HCT116 (cell line): ENCODE data around the gene MKNK1. TPM values are rescaled to one million over a fixed set of nuclear protein-coding genes. Genes with fewer than 3 reads are reported as not detected.

Source experiments
- ATAC-seq: fragments of 200-7000 bp; cut with Tn5 transposase; 2 replicates; pipeline ENCODE4 v1.9.1; 2020; ENCODE audit warnings: mild to moderate bottlenecking, moderate library complexity
- BruUV-seq: library from RNA; stranded (reverse); fragments of 400-500 nt; replicated peaks from 2 replicates; lab custom pipeline; 2021; lab: Mats Ljungman, UMichigan
- CTCF ChIA-PET: fragments of 300-600 bp; sonication (Branson Sonifier 250); formaldehyde crosslinking; loops from one replicate; lab custom pipeline; 2021; ENCODE audit warnings: antibody characterized with exemption; lab: Charles Lee
- POLR2A ChIA-PET: fragments of 300-600, 350-600 bp; sonication (Branson Sonifier 250); formaldehyde crosslinking; loops from one replicate; lab custom pipeline; 2021; ENCODE audit warnings: antibody characterized with exemption; lab: Charles Lee
- RAD21 ChIA-PET, 2 experiments: fragments of 300-600 bp; sonication (Branson Sonifier 250); formaldehyde crosslinking; loops; one replicate each; lab custom pipeline; 2023; ENCODE audit warnings: low total read pairs in 2 of 2; ENCODE audit not compliant: uncharacterized antibody in 2 of 2, unreplicated experiment in 2 of 2, low non-redundant PET in 1 of 2; lab: Charles Lee
- DNase-seq: peaks from one replicate; pipeline ENCODE4 v3.0.0-alpha.2; 2010; ENCODE audit warnings: low read depth, low spot score
- H2AFZ ChIP-seq: fragments of 200-600 bp; shearing (Covaris generic), sonication (generic); 2 replicates; pipeline ENCODE4 v1.6.1; 2017; ENCODE audit warnings: low read depth, mixed run types, mixed read lengths, antibody characterized with exemption, low read length; ENCODE audit not compliant: poor library complexity, severe bottlenecking
- H3K27ac ChIP-seq: 2 replicates; pipeline ENCODE4 v1.5.1; 2012; ENCODE audit warnings: low read depth, low read length
- H3K27me3 ChIP-seq: fragments of 200-600 bp; sonication (generic); 2 replicates; pipeline ENCODE4 v1.6.1; 2016; ENCODE audit warnings: mixed run types, low read length, mixed read lengths; ENCODE audit not compliant: insufficient read depth
- H3K36me3 ChIP-seq, 2 experiments: fragments of 200-500 bp in 1 of 2; fragments of 200-600 bp in 1 of 2; sonication (Bioruptor generic) in 1 of 2; sonication (generic) in 1 of 2; 2 replicates each; pipeline versions ENCODE4 v1.5.1 to v1.6.1; 2014 to 2016; ENCODE audit warnings: low read length in 2 of 2, inconsistent platforms in 1 of 2, mixed read lengths in 1 of 2, mixed run types in 1 of 2; ENCODE audit not compliant: insufficient read depth in 2 of 2, control insufficient read depth in 1 of 2
- H3K4me1 ChIP-seq, 2 experiments: fragments of 200-600 bp in 1 of 2; sonication (generic) in 1 of 2; 2 replicates each; pipeline versions ENCODE4 v1.5.1 to v1.6.1; 2012 to 2017; ENCODE audit warnings: low read length in 2 of 2, inconsistent platforms in 1 of 2, mild to moderate bottlenecking in 1 of 2, mixed read lengths in 1 of 2, mixed run types in 1 of 2, moderate library complexity in 1 of 2; ENCODE audit not compliant: insufficient read depth in 2 of 2, control insufficient read depth in 1 of 2
- H3K4me2 ChIP-seq: fragments of 200-600 bp; sonication (generic); 2 replicates; pipeline ENCODE4 v1.6.1; 2017; ENCODE audit warnings: mixed run types, low read length, mixed read lengths
- H3K4me3 ChIP-seq, 2 experiments: fragments of 200-600 bp in 1 of 2; sonication (generic) in 1 of 2; replicated peaks in 1 of 2; 2 replicates each; pipeline ENCODE4 v1.5.1; 2011 to 2016; ENCODE audit warnings: low read length in 2 of 2, control low read depth in 1 of 2, low read depth in 1 of 2, mild to moderate bottlenecking in 1 of 2, mixed read lengths in 1 of 2, mixed run types in 1 of 2
- H3K79me2 ChIP-seq: fragments of 200-600 bp; sonication (generic); 2 replicates; pipeline ENCODE4 v1.6.1; 2017; ENCODE audit warnings: mild to moderate bottlenecking, mixed run types, low read length, moderate library complexity, mixed read lengths; ENCODE audit not compliant: insufficient read depth
- H3K9ac ChIP-seq: fragments of 200-600 bp; sonication (generic); 2 replicates; pipeline ENCODE4 v1.6.1; 2016; ENCODE audit warnings: low read length, mixed read lengths
- H3K9me2 ChIP-seq: fragments of 200-600 bp; sonication (generic), shearing (Covaris generic); 2 replicates; pipeline ENCODE4 v1.6.1; 2017; ENCODE audit warnings: mixed run types, mild to moderate bottlenecking, moderate library complexity; ENCODE audit not compliant: insufficient read depth
- H3K9me3 ChIP-seq, 2 experiments: fragments of 200-500 bp in 1 of 2; fragments of 200-600 bp in 1 of 2; sonication (Bioruptor generic) in 1 of 2; sonication (generic) in 1 of 2; 2 replicates each; pipeline ENCODE4 v1.6.1; 2014 to 2017; ENCODE audit warnings: low read length in 2 of 2, mixed read lengths in 2 of 2, inconsistent platforms in 1 of 2, low read depth in 1 of 2, mild to moderate bottlenecking in 1 of 2, mixed run types in 1 of 2, moderate library complexity in 1 of 2; ENCODE audit not compliant: control insufficient read depth in 1 of 2, insufficient read depth in 1 of 2
- H4K20me1 ChIP-seq: fragments of 200-600 bp; sonication (generic), shearing (Covaris generic); 2 replicates; pipeline ENCODE4 v1.6.1; 2017; ENCODE audit warnings: mixed run types, mild to moderate bottlenecking, moderate library complexity; ENCODE audit not compliant: insufficient read depth
- CBX3 ChIP-seq: IDR thresholded peaks from 2 replicates; pipeline ENCODE4 v1.6.1; 2012; ENCODE audit warnings: low read depth
- EGR1 ChIP-seq: IDR thresholded peaks from 2 replicates; pipeline ENCODE4 v1.6.1; 2012; ENCODE audit warnings: low read depth
- ELF1 ChIP-seq: IDR thresholded peaks from 2 replicates; pipeline ENCODE4 v1.6.1; 2012; ENCODE audit warnings: low read depth, borderline replicate concordance
- EZH2 ChIP-seq: fragments of 200-600 bp; sonication (generic); IDR thresholded peaks from 2 replicates; pipeline ENCODE4 v1.6.1; 2017; ENCODE audit warnings: antibody characterized with exemption, mixed run types
- FOSL1 ChIP-seq: IDR thresholded peaks from 2 replicates; pipeline ENCODE4 v1.6.1; 2012; ENCODE audit warnings: low read depth
- POLR2A ChIP-seq: IDR thresholded peaks from 2 replicates; pipeline ENCODE4 v1.7.0; 2011; ENCODE audit warnings: borderline replicate concordance; ENCODE audit not compliant: insufficient read depth, insufficient read length; ENCODE audit errors: extremely low read depth
- POLR2AphosphoS5 ChIP-seq: IDR thresholded peaks from 2 replicates; pipeline ENCODE4 v1.6.1; 2011; ENCODE audit warnings: mild to moderate bottlenecking, low read depth, low read length, moderate library complexity
- RAD21 ChIP-seq: IDR thresholded peaks from 2 replicates; pipeline ENCODE4 v1.6.1; 2012; ENCODE audit warnings: low read depth, mild to moderate bottlenecking
- SIN3A ChIP-seq: IDR thresholded peaks from 2 replicates; pipeline ENCODE4 v1.6.1; 2012; ENCODE audit warnings: low read depth
- SP1 ChIP-seq: IDR thresholded peaks from 2 replicates; pipeline ENCODE4 v1.6.1; 2012; ENCODE audit warnings: low read depth
- SRF ChIP-seq: IDR thresholded peaks from 2 replicates; pipeline ENCODE4 v1.6.1; 2012; ENCODE audit warnings: low read depth
- TCF7L2 ChIP-seq: IDR thresholded peaks from 2 replicates; pipeline ENCODE4 v1.7.0; 2011; ENCODE audit warnings: borderline replicate concordance, inconsistent platforms; ENCODE audit not compliant: insufficient read depth, insufficient read length; ENCODE audit errors: extremely low read depth
- YY1 ChIP-seq: IDR thresholded peaks from 2 replicates; pipeline ENCODE4 v1.6.1; 2011; ENCODE audit warnings: low read length, low read depth, moderate library complexity, mild to moderate bottlenecking; ENCODE audit not compliant: insufficient replicate concordance; ENCODE audit errors: extremely low read depth
- intact Hi-C: fragments of 100-400 bp; cut with micrococcal nuclease; formaldehyde crosslinking; loops from 2 replicates; pipeline ENCODE4 v1.10.0; 2022
- total RNA-seq: library from RNA; stranded (reverse); gene quantifications from one replicate; pipeline ENCODE4 v1.2.1, GENCODE V29; 2021; ENCODE audit not compliant: unreplicated experiment
- TF ChIP-seq, protein P1 (sequence below), 3 experiments: fragments of 200-600 bp in 1 of 3; sonication (generic) in 1 of 3; IDR thresholded peaks in 2 of 3; conservative IDR thresholded peaks in 1 of 3; 2 replicates each; pipeline ENCODE4 v1.5.1; 2012 to 2017; ENCODE audit warnings: low read depth in 2 of 3, low read length in 2 of 3, antibody characterized with exemption in 1 of 3, borderline replicate concordance in 1 of 3, control low read depth in 1 of 3, mild to moderate bottlenecking in 1 of 3, mixed read lengths in 1 of 3, mixed run types in 1 of 3, moderate library complexity in 1 of 3; ENCODE audit not compliant: insufficient read depth in 1 of 3
- TF ChIP-seq, protein P2 (sequence below): IDR thresholded peaks from 2 replicates; pipeline ENCODE4 v1.6.1; 2011; ENCODE audit warnings: mild to moderate bottlenecking, low read length, moderate library complexity; ENCODE audit not compliant: insufficient replicate concordance; ENCODE audit errors: extremely low read depth
- TF ChIP-seq, protein P3 (sequence below): IDR thresholded peaks from 2 replicates; pipeline ENCODE4 v1.6.1; 2012; ENCODE audit warnings: low read depth
- TF ChIP-seq, protein P4 (sequence below): IDR thresholded peaks from 2 replicates; pipeline ENCODE4 v1.6.1; 2012
- TF ChIP-seq, protein P5 (sequence below): IDR thresholded peaks from 2 replicates; pipeline ENCODE4 v1.6.1; 2012

Gene MKNK1
- total RNA-seq, 1 experiment from 2014 or later: 30.9 TPM

DNA sequence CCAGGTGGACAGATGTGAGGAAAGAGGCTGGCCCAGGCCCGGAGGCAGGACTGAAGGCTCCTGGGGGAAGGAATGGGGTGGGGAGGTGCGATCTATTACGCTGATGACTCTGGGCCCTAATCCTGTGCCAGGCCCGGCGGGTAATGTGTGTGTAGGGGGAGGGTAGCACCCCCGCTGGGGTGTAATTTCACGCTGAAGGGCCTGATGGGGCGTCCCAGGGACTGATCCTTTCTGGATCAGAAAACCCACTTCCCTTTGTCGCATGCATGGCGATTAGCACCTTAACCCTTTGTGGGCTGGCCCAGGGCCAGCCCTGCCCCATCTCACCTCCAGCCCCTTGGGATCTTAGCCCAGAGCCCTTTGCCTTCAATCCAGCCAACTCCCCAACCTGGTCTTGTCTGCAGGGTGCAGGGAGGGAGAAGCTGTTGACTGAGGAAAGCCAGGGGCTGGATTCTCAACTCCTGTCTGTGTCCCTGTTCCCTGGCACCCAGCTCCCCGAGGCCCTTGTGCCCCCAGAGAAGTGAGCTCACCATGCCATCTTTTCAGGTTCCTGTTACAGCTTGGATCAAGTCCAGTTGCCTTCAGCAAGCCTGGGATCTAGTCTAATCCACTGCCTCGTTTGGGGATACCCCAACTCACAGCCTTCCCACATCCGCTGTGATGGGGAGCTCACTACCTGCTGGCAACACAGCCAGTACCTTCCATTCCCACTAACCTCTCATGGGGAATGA, 78.7 kb downstream of the MKNK1 start:
- Histone ChIP-seq H3K4me2 (no peak overlapping the region), H3K9me3 (no peaks in the 10 kb centered on the region), H3K9ac (no peak overlapping the region), H3K27ac (no peak overlapping the region), H3K4me3 (no peak overlapping the region), H3K9me2 (no peaks in the 10 kb centered on the region), H4K20me1 (no peaks in the 10 kb centered on the region), H2AFZ (no peak overlapping the region), H3K27me3 (no peaks in the 10 kb centered on the region), H3K79me2 (no peaks in the 10 kb centered on the region), H3K36me3 (no peaks in the 10 kb centered on the region), H3K4me1 (peaks cover 20 to 24% of the 10 kb centered on the region in 2 experiments)
- BruUV-seq: no TSS peak
- ATAC-seq: no peak
- TF ChIP-seq TCF7L2 (no peak), POLR2AphosphoS5 (no peak), POLR2A (no peak), RAD21 (no peak), EGR1 (no peak), SP1 (no peak), SRF (no peak), CBX3 (no peak), EZH2 (no peak), YY1 (no peak), ELF1 (no peak), SIN3A (no peak), FOSL1 (no peak)
- TF ChIP-seq, protein P1, sequence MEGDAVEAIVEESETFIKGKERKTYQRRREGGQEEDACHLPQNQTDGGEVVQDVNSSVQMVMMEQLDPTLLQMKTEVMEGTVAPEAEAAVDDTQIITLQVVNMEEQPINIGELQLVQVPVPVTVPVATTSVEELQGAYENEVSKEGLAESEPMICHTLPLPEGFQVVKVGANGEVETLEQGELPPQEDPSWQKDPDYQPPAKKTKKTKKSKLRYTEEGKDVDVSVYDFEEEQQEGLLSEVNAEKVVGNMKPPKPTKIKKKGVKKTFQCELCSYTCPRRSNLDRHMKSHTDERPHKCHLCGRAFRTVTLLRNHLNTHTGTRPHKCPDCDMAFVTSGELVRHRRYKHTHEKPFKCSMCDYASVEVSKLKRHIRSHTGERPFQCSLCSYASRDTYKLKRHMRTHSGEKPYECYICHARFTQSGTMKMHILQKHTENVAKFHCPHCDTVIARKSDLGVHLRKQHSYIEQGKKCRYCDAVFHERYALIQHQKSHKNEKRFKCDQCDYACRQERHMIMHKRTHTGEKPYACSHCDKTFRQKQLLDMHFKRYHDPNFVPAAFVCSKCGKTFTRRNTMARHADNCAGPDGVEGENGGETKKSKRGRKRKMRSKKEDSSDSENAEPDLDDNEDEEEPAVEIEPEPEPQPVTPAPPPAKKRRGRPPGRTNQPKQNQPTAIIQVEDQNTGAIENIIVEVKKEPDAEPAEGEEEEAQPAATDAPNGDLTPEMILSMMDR (IDR thresholded peaks at IDR 0.05 in 2 of 3, conservative IDR thresholded peaks at IDR 0.05 in 1 of 3; ENCODE audit: borderline replicate concordance in 1 of 3, insufficient read depth in 1 of 3, low read depth in 2 of 3, low read length in 2 of 3): no peak
- TF ChIP-seq, protein P2, sequence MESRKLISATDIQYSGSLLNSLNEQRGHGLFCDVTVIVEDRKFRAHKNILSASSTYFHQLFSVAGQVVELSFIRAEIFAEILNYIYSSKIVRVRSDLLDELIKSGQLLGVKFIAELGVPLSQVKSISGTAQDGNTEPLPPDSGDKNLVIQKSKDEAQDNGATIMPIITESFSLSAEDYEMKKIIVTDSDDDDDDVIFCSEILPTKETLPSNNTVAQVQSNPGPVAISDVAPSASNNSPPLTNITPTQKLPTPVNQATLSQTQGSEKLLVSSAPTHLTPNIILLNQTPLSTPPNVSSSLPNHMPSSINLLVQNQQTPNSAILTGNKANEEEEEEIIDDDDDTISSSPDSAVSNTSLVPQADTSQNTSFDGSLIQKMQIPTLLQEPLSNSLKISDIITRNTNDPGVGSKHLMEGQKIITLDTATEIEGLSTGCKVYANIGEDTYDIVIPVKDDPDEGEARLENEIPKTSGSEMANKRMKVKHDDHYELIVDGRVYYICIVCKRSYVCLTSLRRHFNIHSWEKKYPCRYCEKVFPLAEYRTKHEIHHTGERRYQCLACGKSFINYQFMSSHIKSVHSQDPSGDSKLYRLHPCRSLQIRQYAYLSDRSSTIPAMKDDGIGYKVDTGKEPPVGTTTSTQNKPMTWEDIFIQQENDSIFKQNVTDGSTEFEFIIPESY: no peak
- TF ChIP-seq, protein P3, sequence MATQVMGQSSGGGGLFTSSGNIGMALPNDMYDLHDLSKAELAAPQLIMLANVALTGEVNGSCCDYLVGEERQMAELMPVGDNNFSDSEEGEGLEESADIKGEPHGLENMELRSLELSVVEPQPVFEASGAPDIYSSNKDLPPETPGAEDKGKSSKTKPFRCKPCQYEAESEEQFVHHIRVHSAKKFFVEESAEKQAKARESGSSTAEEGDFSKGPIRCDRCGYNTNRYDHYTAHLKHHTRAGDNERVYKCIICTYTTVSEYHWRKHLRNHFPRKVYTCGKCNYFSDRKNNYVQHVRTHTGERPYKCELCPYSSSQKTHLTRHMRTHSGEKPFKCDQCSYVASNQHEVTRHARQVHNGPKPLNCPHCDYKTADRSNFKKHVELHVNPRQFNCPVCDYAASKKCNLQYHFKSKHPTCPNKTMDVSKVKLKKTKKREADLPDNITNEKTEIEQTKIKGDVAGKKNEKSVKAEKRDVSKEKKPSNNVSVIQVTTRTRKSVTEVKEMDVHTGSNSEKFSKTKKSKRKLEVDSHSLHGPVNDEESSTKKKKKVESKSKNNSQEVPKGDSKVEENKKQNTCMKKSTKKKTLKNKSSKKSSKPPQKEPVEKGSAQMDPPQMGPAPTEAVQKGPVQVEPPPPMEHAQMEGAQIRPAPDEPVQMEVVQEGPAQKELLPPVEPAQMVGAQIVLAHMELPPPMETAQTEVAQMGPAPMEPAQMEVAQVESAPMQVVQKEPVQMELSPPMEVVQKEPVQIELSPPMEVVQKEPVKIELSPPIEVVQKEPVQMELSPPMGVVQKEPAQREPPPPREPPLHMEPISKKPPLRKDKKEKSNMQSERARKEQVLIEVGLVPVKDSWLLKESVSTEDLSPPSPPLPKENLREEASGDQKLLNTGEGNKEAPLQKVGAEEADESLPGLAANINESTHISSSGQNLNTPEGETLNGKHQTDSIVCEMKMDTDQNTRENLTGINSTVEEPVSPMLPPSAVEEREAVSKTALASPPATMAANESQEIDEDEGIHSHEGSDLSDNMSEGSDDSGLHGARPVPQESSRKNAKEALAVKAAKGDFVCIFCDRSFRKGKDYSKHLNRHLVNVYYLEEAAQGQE: no peak
- TF ChIP-seq, protein P4, sequence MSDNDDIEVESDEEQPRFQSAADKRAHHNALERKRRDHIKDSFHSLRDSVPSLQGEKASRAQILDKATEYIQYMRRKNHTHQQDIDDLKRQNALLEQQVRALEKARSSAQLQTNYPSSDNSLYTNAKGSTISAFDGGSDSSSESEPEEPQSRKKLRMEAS: no peak
- TF ChIP-seq, protein P5, sequence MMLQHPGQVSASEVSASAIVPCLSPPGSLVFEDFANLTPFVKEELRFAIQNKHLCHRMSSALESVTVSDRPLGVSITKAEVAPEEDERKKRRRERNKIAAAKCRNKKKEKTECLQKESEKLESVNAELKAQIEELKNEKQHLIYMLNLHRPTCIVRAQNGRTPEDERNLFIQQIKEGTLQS: no peak
- no peak for DNase-seq
- CTCF ChIA-PET: interaction anchor here (0.9 to 5.5 kb wide), 6 partner anchors 9 to 83 kb away, joined by 4 to 67 read pairs (median 7); a partner anchor contains a TSS
- intact Hi-C loops: no loop called here
- RAD21 ChIA-PET: no interaction called here
- POLR2A ChIA-PET: no interaction called here
